ENCODE data around the gene DDR1. TPM values are rescaled to one million over a fixed set of nuclear protein-coding genes. Genes with fewer than 3 reads are reported as not detected.

Gene DDR1
- total RNA-seq, 4 donors from 2014 or later: 149 to 322 (median 230) TPM

- H3K4me3 ChIP-seq: no peak overlapping the region
- peaks cover 22 to 37% (median 26%) of the 10 kb centered on the region in 4 donors for H3K4me1 ChIP-seq
- intact Hi-C loops (cut with DNase I; ENCODE audit: low total_unique reads): loop anchor here (10.0 kb wide), 1 partner anchor 213 kb away; the partner anchor contains the start of gene DHX16
- no peak for DNase-seq
- WGBS, 2 donors (ENCODE audit: low coverage in 1 of 2): 53 to 55% methylated on average over 6 of the region's 6 CpGs
- no peaks in the 10 kb centered on the region for H3K27me3 ChIP-seq
- TF ChIP-seq POLR2A (IDR thresholded peaks at IDR 0.05): no peak
- no peak for TF ChIP-seq EP300 (IDR thresholded peaks at IDR 0.05; ENCODE audit: low read depth)
- no peak for TF ChIP-seq POLR2AphosphoS5 (IDR thresholded peaks at IDR 0.05)
- TF ChIP-seq CTCF (IDR thresholded peaks at IDR 0.05): no peak
- H3K36me3 ChIP-seq: peaks cover 0 to 12% (median 0%) of the 10 kb centered on the region in 4 donors
- H3K27ac ChIP-seq: no peak overlapping the region
- no peaks in the 10 kb centered on the region for H3K9me3 ChIP-seq
- in situ Hi-C loops (cut with MboI; ENCODE audit: low pct_ligation_motif_present in 1 of 4, low pct_unique_long_range_greater_than_20kb in 1 of 4, low sequenced_read_pairs in 3 of 4): loop anchor here in 2 of 4 donors (25.0 kb wide), 1 partner anchor 151 kb away; the partner anchor contains the start of genes FLOT1 (in 2 of the 2) and IER3 (in 2 of the 2)
Measured at GRCh38 chr6:30887901-30888815, 3.8 kb downstream of the DDR1 start.

- intact Hi-C loops (cut with DNase I; ENCODE audit: low total_unique reads): loop anchor here (10.0 kb wide), 1 partner anchor 214 kb away; the partner anchor contains the start of gene DHX16
- WGBS, 2 donors (ENCODE audit: low coverage in 1 of 2): 87% methylated on average over 16 of the region's 18 CpGs; no CpG with 5 or more reads in 1 of the 2 donors
- TF ChIP-seq POLR2A (IDR thresholded peaks at IDR 0.05) (no peak), CTCF (IDR thresholded peaks at IDR 0.05) (no peak), POLR2AphosphoS5 (IDR thresholded peaks at IDR 0.05) (no peak), EP300 (IDR thresholded peaks at IDR 0.05; ENCODE audit: low read depth) (no peak)
- no peak for DNase-seq
- H3K36me3 ChIP-seq: peaks cover 0 to 15% (median under 1%) of the 10 kb centered on the region in 4 donors
- no peaks in the 10 kb centered on the region for H3K9me3 ChIP-seq
- H3K4me1 ChIP-seq: peaks cover 19 to 31% (median 23%) of the 10 kb centered on the region in 4 donors
- in situ Hi-C loops (cut with MboI; ENCODE audit: low pct_ligation_motif_present in 1 of 4, low pct_unique_long_range_greater_than_20kb in 1 of 4, low sequenced_read_pairs in 3 of 4): loop anchor here in 2 of 4 donors (25.0 kb wide), 1 partner anchor 152 kb away; the partner anchor contains the start of genes FLOT1 (in 2 of the 2) and IER3 (in 2 of the 2)
- no peak overlapping the region for H3K27ac ChIP-seq
- H3K27me3 ChIP-seq: no peaks in the 10 kb centered on the region
- H3K4me3 ChIP-seq: no peak overlapping the region
Measured at GRCh38 chr6:30888816-30889495, 4.6 kb downstream of the DDR1 start.

- Histone ChIP-seq H3K27ac (no peak overlapping the region), H3K4me1 (peaks cover 19 to 31% (median 23%) of the 10 kb centered on the region in 4 donors), H3K36me3 (peaks cover 0 to 15% (median 3%) of the 10 kb centered on the region in 4 donors), H3K9me3 (no peaks in the 10 kb centered on the region), H3K4me3 (no peak overlapping the region), H3K27me3 (no peaks in the 10 kb centered on the region)
- intact Hi-C loops (cut with DNase I; ENCODE audit: low total_unique reads) (loop anchor here (10.0 kb wide), 1 partner anchor 215 kb away; the partner anchor contains the start of gene DHX16), in situ Hi-C loops (cut with MboI; ENCODE audit: low pct_ligation_motif_present in 1 of 4, low pct_unique_long_range_greater_than_20kb in 1 of 4, low sequenced_read_pairs in 3 of 4) (loop anchor here in 2 of 4 donors (25.0 kb wide), 1 partner anchor 152 kb away; the partner anchor contains the start of genes FLOT1 (in 2 of the 2) and IER3 (in 2 of the 2))
- DNase-seq: no peak
- WGBS, 2 donors (ENCODE audit: low coverage in 1 of 2): 50 to 75% methylated on average over 2 to 4 of the region's 4 CpGs
- no peak for TF ChIP-seq POLR2A (IDR thresholded peaks at IDR 0.05)
- no peak for TF ChIP-seq POLR2AphosphoS5 (IDR thresholded peaks at IDR 0.05)
- no peak for TF ChIP-seq CTCF (IDR thresholded peaks at IDR 0.05)
- no peak for TF ChIP-seq EP300 (IDR thresholded peaks at IDR 0.05; ENCODE audit: low read depth)
Measured at GRCh38 chr6:30889496-30889885, 5.2 kb downstream of the DDR1 start.
